K562 (cell line): ENCODE results near the gene SETMAR. TPM values are rescaled to one million over a fixed set of nuclear protein-coding genes. Genes with fewer than 3 reads are reported as not detected.

Experiments used
- ATF3 ChIP-seq, 2 experiments: fragments of 450-650 bp in 1 of 2; sonication (generic) in 1 of 2; formaldehyde crosslinking in 1 of 2; IDR thresholded peaks in 1 of 2; conservative IDR thresholded peaks in 1 of 2; 2 replicates each; pipeline versions ENCODE4 v1.6.1 to v1.8.1; 2016 to 2023; ENCODE audit warnings: mild to moderate bottlenecking in 2 of 2, moderate library complexity in 2 of 2, inconsistent platforms in 1 of 2, missing genetic modification reagents in 1 of 2
- BCLAF1 ChIP-seq, 2 experiments: fragments of 450-650 bp in 1 of 2; IDR thresholded peaks; 2 replicates each; pipeline ENCODE4 v1.6.1; 2011 to 2017; ENCODE audit warnings: low read depth in 2 of 2, antibody characterized with exemption in 1 of 2, borderline replicate concordance in 1 of 2, low read length in 1 of 2, mild to moderate bottlenecking in 1 of 2, mixed read lengths in 1 of 2; ENCODE audit not compliant: control insufficient read depth in 1 of 2
- CSDE1 ChIP-seq, 2 experiments: fragments of 450-650 bp; IDR thresholded peaks; 2 replicates each; pipeline ENCODE4 v1.6.1; 2016; ENCODE audit warnings: mild to moderate bottlenecking in 1 of 2
- DMBX1 ChIP-seq: fragments of 250-450 bp; sonication (Bioruptor Pico); IDR thresholded peaks from 2 replicates; pipeline ENCODE4 v1.8.0; 2022; ENCODE audit warnings: inconsistent platforms, mild to moderate bottlenecking, moderate library complexity, borderline replicate concordance
- ESRRA ChIP-seq: fragments of 450-650 bp; IDR thresholded peaks from 2 replicates; pipeline ENCODE4 v1.6.1; 2014; ENCODE audit warnings: low read depth, mild to moderate bottlenecking, moderate library complexity, borderline replicate concordance
- GABPA ChIP-seq: fragments of 200-800 bp; sonication (Bioruptor generic); conservative IDR thresholded peaks from 2 replicates; pipeline ENCODE4 v1.6.1; 2016; ENCODE audit warnings: low read depth, missing genetic modification characterization, missing compliant biosample characterization
- HNRNPLL ChIP-seq: fragments of 200-400 bp; formaldehyde crosslinking; IDR thresholded peaks from 2 replicates; pipeline ENCODE4 v1.6.1; 2017; ENCODE audit warnings: low read length, low read depth, mild to moderate bottlenecking; ENCODE audit not compliant: poor library complexity, severe bottlenecking
- HOXB6 ChIP-seq: fragments of 250-450 bp; sonication (Bioruptor Pico); IDR thresholded peaks from 2 replicates; pipeline ENCODE4 v1.5.1; 2022; ENCODE audit warnings: mild to moderate bottlenecking, borderline replicate concordance
- KAT8 ChIP-seq: fragments of 450-650 bp; IDR thresholded peaks from 2 replicates; pipeline ENCODE4 v1.6.1; 2016; ENCODE audit warnings: low read depth, mild to moderate bottlenecking
- MAX ChIP-seq: sonication (generic); formaldehyde crosslinking; IDR thresholded peaks from 2 replicates; pipeline ENCODE4 v1.9.0; 2022; ENCODE audit warnings: mild to moderate bottlenecking, missing genetic modification reagents
- MTA1 ChIP-seq: fragments of 450-650 bp; IDR thresholded peaks from 2 replicates; pipeline ENCODE4 v1.6.1; 2017; ENCODE audit warnings: borderline replicate concordance
- OTX1 ChIP-seq: fragments of 450-650 bp; formaldehyde crosslinking; IDR thresholded peaks from 2 replicates; pipeline ENCODE4 v1.4.0; 2022; ENCODE audit warnings: mild to moderate bottlenecking
- POLR2AphosphoS5 ChIP-seq: IDR thresholded peaks from 2 replicates; pipeline ENCODE4 v1.6.1; 2011; ENCODE audit warnings: mild to moderate bottlenecking, low read depth, low read length, moderate library complexity; ENCODE audit not compliant: control insufficient read depth, insufficient read depth
- RBM34 ChIP-seq: fragments of 200-400 bp; formaldehyde crosslinking; IDR thresholded peaks from 2 replicates; pipeline ENCODE4 v1.6.1; 2018; ENCODE audit warnings: low read length, borderline replicate concordance; ENCODE audit not compliant: insufficient read depth
- SP1 ChIP-seq: sonication (generic); formaldehyde crosslinking; IDR thresholded peaks from 2 replicates; pipeline ENCODE4 v1.8.1; 2022; ENCODE audit warnings: mild to moderate bottlenecking, missing genetic modification reagents
- XRCC5 ChIP-seq: fragments of 200-400 bp; formaldehyde crosslinking; IDR thresholded peaks from 2 replicates; pipeline ENCODE4 v1.6.1; 2017; ENCODE audit warnings: low read depth, mild to moderate bottlenecking, low read length
- ZNF507 ChIP-seq: conservative IDR thresholded peaks from 2 replicates; pipeline ENCODE4 v1.6.1; 2017; ENCODE audit warnings: missing genetic modification characterization, missing compliant biosample characterization
- ZNF609 ChIP-seq: sonication (generic); formaldehyde crosslinking; IDR thresholded peaks from 2 replicates; pipeline ENCODE4 v1.8.1; 2023; ENCODE audit warnings: missing genetic modification reagents, mild to moderate bottlenecking, borderline replicate concordance
- polyA plus RNA-seq, 8 experiments: library from polyadenylated mRNA; depleted of rRNA in 4 of 8; stranded (reverse) in 5 of 8; unstranded in 3 of 8; fragments of >200 nt; fragmentation: Nextera tagmentation in 2 of 8; fragmentation: Illumina TruSeq in 1 of 8; extraction: Ambion mirVana in 2 of 8; extraction: Trizol in 1 of 8; gene quantifications; 2 replicates each; pipeline versions ENCODE4 v1.2.1 to v1.2.3, GENCODE V29; 2011 to 2014; ENCODE audit warnings: inconsistent platforms in 1 of 8, missing spikeins in 1 of 8
- total RNA-seq, 7 experiments: library from RNA; depleted of rRNA in 6 of 7; stranded (reverse); fragments of >200 nt in 6 of 7; fragmentation: Illumina TruSeq in 2 of 7; extraction: Trizol in 2 of 7; gene quantifications; 2 replicates each; pipeline versions ENCODE4 v1.2.1 to v1.2.3, GENCODE V29; 2011 to 2021; ENCODE audit warnings: low replicate concordance in 1 of 7

The SETMAR gene
- total and polyA plus RNA-seq, 9 of the 15 experiments (the other 6 are each of a cell fraction or from before 2014, with no cell fraction given), result 5.5 to 25.1 (median 18.2) TPM

- TF ChIP-seq SP1 (CRISPR knock-in tag) (no peak), HOXB6 (CRISPR knock-in tag) (no peak), CSDE1 (IDR thresholded peaks at IDR 0.05) (no peak), HNRNPLL (no peak), RBM34 (no peak), BCLAF1 (IDR thresholded peaks at IDR 0.05; ENCODE audit: borderline replicate concordance in 1 of 2, control insufficient read depth in 1 of 2, low read depth in 2 of 2, low read length in 1 of 2) (no peak), KAT8 (no peak), ZNF507 (no peak), GABPA (tag) (no peak), DMBX1 (CRISPR knock-in tag) (no peak), ZNF609 (CRISPR knock-in tag) (no peak), ESRRA (no peak), POLR2AphosphoS5 (no peak), MTA1 (0 out of 2 replicates have a peak, but pooled peaks have one; percentile 12), OTX1 (no peak), MAX (no peak), ATF3 (IDR thresholded peaks at IDR 0.05) (peak; percentile 81), ATF3 (CRISPR knock-in tag; conservative IDR thresholded peaks at IDR 0.05) (no peak), XRCC5 (no peak)
Observed at GRCh38 chr3:4351164-4351855, 48.1 kb downstream of the SETMAR start (continued).
